ENCODE data around the gene EXOC4. TPM values are rescaled to one million over a fixed set of nuclear protein-coding genes. Genes with fewer than 3 reads are reported as not detected.

EXOC4 gene
- total RNA-seq, 4 donors from 2014 or later = 52.4 to 82.2 (median 67.0) TPM

DNA sequence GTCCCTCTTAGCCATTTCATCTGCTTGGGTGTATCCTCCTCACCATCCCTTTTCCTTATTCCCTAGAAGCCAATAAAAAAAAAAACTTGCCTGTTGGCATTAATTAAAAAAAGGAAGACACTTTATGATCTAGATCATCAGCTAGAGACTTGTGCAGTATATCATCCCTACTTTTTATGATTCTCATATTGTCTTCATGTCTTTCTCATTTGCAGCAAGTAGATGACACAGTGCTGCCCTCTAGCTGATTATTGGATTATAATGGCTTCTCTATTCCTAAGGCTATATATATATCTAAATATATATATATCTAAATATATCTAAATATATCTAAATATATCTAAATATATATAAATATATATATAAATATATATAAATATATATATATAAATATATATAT is 601.9 kb downstream of the EXOC4 start:
- no peak for DNase-seq (ENCODE audit: low spot score in 2 of 2)
- TF ChIP-seq POLR2A (IDR thresholded peaks at IDR 0.05) (no peak), CTCF (IDR thresholded peaks at IDR 0.05) (no peak)
- intact Hi-C loops (cut with DNase I; ENCODE audit: low total_unique reads) = no loop called here
- H3K4me3 ChIP-seq (ENCODE audit: low read depth, poor library complexity, severe bottlenecking) = no peak overlapping the region

DNA sequence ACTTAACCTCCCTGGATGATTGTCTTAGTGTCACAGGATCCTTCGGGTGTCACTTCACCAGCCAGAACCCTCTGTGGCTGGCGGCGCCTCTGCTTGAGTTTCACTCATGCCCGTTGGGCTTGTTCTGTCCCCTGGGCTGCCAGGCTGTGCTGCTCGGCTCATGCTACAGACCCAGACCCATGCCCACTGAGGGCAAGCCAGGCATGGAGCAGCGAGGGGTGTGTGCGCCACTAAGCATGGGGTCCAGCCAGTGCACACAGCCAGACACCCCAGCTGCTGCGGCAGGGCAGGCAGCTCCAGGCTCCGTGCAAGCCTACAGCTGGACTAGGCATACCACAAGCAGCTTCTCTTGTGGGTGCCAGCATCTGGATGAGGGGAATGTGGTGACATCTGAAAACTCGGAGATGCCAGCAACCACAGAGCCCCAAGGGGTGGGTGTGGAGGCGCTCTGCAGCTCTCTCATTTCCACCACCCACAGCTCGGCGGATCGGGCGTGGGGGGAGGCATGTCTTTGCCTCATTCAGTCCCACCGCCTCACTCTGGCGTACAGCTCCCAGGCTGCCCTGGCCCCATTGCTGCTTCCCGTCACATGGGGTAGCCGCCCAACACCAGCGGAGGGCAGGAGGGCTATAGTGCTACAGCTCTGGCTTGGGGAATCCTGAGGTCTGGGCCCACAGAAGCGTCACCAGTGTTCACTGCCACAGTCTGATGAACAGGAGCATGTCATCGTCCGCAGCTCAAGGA is 604.7 kb downstream of the EXOC4 start:
- intact Hi-C loops (cut with DNase I; ENCODE audit: low total_unique reads) = no loop called here
- DNase-seq (ENCODE audit: low spot score in 2 of 2) = no peak
- no peak overlapping the region for H3K4me3 ChIP-seq (ENCODE audit: low read depth, poor library complexity, severe bottlenecking)
- WGBS, 2 donors = 80 to 85% methylated on average over 19 to 23 of the region's 23 CpGs
- TF ChIP-seq POLR2A (IDR thresholded peaks at IDR 0.05) (no peak), CTCF (IDR thresholded peaks at IDR 0.05) (no peak)

DNA sequence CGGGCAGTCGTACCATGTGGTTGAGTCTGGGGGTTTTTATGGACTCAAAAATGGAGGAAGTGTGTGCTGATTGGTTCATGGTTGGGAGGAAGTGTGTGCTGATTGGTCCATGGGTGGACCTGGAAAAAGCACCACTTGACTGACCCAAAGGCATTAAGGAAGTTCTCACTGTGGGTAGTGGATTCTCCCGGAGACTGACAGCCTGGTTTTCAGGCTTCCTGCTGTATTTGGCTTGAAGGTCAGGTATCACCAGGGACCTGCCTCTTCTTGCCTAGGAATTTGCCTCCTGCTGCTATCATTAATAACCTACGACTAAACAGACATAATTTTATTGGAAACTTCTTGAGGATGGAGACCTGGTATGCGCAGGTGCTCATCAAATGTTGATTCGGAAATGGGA is 605.4 kb downstream of the EXOC4 start:
- 59 to 70% methylated on average over 6 of the region's 6 CpGs for WGBS, 2 donors
- no peak overlapping the region for H3K4me3 ChIP-seq (ENCODE audit: low read depth, poor library complexity, severe bottlenecking)
- TF ChIP-seq POLR2A (IDR thresholded peaks at IDR 0.05) (no peak), CTCF (IDR thresholded peaks at IDR 0.05) (no peak)
- DNase-seq (ENCODE audit: low spot score in 2 of 2) = no peak
- intact Hi-C loops (cut with DNase I; ENCODE audit: low total_unique reads) = no loop called here

DNA sequence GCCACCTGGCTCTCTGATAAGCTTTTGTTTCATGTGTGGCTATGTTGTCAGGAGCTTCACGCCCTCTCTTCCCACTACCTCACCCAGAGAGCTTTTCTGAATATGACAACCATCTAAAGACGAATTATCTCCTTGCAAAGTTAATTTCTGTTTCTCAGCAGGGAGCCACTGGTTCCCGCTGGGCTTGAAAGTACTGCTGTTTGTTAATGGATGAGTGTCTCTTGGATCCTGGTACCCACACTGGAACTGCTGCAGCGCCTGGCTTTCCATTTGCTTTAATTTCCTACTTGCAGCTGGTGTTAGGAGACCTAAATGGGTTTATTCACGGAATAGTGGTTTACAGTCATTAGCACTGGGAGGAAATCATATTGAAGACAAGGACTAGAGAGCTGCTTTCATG is 606.4 kb downstream of the EXOC4 start:
- intact Hi-C loops (cut with DNase I; ENCODE audit: low total_unique reads) = no loop called here
- no peak for DNase-seq (ENCODE audit: low spot score in 2 of 2)
- 93 to 94% methylated on average over 5 of the region's 5 CpGs for WGBS, 2 donors
- no peak overlapping the region for H3K4me3 ChIP-seq (ENCODE audit: low read depth, poor library complexity, severe bottlenecking)
- no peak for TF ChIP-seq POLR2A (IDR thresholded peaks at IDR 0.05)

DNA sequence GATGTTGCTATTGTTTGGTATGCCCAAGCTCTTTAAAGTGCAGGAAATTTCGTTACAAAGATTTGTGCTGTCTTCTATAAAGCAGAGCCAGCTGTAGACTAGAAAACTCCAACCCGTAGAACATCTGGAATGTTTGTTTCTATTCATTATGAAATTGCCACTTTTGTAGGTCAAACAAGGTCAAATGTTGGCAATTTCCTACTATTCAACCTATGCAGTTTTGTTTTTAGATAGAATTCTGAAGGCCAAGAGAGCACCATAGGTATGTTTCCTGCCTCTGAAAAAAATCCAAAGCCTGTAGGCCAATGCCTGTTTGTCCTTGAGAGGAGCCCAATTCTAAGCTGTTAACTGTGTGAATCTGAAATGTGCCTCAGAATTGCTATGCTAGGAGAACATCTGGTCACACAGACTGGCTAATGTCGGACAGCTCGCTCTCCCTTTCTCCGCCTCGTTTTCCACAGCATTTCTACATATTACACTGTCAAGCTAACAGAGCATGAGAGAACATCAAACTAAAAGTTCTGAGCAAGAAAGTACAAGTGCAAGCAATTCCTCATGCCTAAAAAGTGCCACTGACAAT is 607.1 kb downstream of the EXOC4 start:
- intact Hi-C loops (cut with DNase I; ENCODE audit: low total_unique reads) = no loop called here
- TF ChIP-seq CTCF (IDR thresholded peaks at IDR 0.05) (no peak), POLR2A (IDR thresholded peaks at IDR 0.05) (no peak)

GRCh38 chr7:133860628-133861335 is 607.9 kb downstream of the EXOC4 start:
- DNase-seq (ENCODE audit: low spot score in 2 of 2) = no peak
- intact Hi-C loops (cut with DNase I; ENCODE audit: low total_unique reads) = no loop called here
- no peak for TF ChIP-seq CTCF (IDR thresholded peaks at IDR 0.05)
- no peak for TF ChIP-seq POLR2A (IDR thresholded peaks at IDR 0.05)
- 90 to 97% methylated on average over 1 of the region's 1 CpG for WGBS, 2 donors
- H3K4me3 ChIP-seq (ENCODE audit: low read depth, poor library complexity, severe bottlenecking) = no peak overlapping the region

More for the DNA sequence above, 607.1 kb downstream of the EXOC4 start:
- H3K4me3 ChIP-seq (ENCODE audit: low read depth, poor library complexity, severe bottlenecking) = no peak overlapping the region
- WGBS, 2 donors = 72 to 77% methylated on average over 6 of the region's 6 CpGs
- no peak for DNase-seq (ENCODE audit: low spot score in 2 of 2)

Data from lower leg skin (tissue), 4 donors.